ENCODE data around the gene POFUT1. TPM values are rescaled to one million over a fixed set of nuclear protein-coding genes. Genes with fewer than 3 reads are reported as not detected.

The POFUT1 gene
- total and polyA plus RNA-seq, 2 of the 8 experiments (the other 6 are each of a cell fraction or from before 2014, with no cell fraction given), result 19.4 to 24.4 TPM

DNA sequence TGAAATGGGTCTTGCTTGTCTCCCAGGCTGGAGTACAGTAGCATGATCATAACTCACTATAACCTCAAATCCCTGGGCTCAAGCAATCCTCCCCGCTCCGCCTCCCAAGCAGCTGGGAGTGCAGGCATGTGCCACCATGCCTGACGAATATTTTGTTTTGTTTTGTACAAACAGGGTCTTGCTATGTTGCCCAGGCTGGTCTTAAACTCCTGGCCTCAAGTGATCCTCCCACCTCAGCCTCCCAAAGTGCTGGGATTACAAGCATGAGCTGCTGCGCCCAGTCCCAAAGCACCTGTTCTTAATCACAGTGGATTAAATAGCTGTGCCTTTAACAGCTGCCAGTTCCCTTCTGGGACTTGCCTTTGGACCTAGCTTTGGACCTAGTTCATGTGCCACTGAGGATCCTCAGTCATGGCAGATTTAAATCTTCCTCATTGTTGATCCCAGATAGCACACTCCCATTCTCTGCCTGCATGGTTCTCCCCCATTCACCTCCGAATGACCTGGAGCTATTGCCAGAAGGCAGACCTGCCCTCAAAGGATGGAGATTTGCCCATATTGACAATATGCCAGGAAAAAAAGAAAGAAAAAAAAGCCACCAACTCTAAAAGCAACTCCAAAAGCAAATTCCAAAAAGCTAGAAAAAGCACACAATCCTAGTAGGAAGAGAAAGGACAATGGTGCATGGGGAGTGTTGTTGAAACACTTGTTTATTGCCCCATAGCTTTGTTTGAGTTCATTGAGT lies 10.6 kb downstream of the POFUT1 start:
- H3K23ac ChIP-seq (ENCODE audit: insufficient read length), result no peak overlapping the region
- peaks cover 4 to 7% of the 10 kb centered on the region in 2 experiments for H4K20me1 ChIP-seq (replicated peaks in 1 of 2; ENCODE audit: control insufficient read depth in 1 of 2, insufficient read depth in 2 of 2, low read length in 2 of 2)
- H4K91ac ChIP-seq (replicated peaks; ENCODE audit: insufficient read length, low read length), result no peak overlapping the region
- no peak overlapping the region for H3K27ac ChIP-seq (ENCODE audit: low read depth, low read length)
- H2AFZ ChIP-seq (ENCODE audit: low read length), result no peak overlapping the region
- no peak overlapping the region for H3K18ac ChIP-seq (ENCODE audit: extremely low read depth, low read length)
- DNase-seq (ENCODE audit: low read depth in 1 of 2, low spot score in 2 of 2) (no peak), FAIRE-seq (no peak)
- 90% methylated on average over 5 of the region's 5 CpGs; no CpG with 5 or more reads in 1 of the 2 experiments for WGBS, 2 experiments (ENCODE audit: extremely low coverage in 1 of 2, insufficient coverage in 1 of 2, insufficient read length in 1 of 2, insufficient replicate concordance in 2 of 2, low coverage in 1 of 2, low lambda C conversion rate in 2 of 2, missing lambda C conversion rate in 1 of 2)
- no peak overlapping the region for H2AK5ac ChIP-seq (ENCODE audit: low read depth, low read length)
- no peak overlapping the region for H2BK15ac ChIP-seq (ENCODE audit: low read length)
- no peak overlapping the region for H3K9ac ChIP-seq (replicated peaks in 1 of 4; ENCODE audit: extremely low read depth in 1 of 4, low read depth in 3 of 4, low read length in 3 of 4)
- H2BK20ac ChIP-seq (ENCODE audit: low read length), result no peak overlapping the region
- H3K9me3 ChIP-seq (ENCODE audit: insufficient read depth in 2 of 2, low read depth in 1 of 2, low read length in 1 of 2), result no peaks in the 10 kb centered on the region
- H3K4ac ChIP-seq (replicated peaks; ENCODE audit: insufficient read length, low read depth, low read length), result no peak overlapping the region
- no peaks in the 10 kb centered on the region for H3K27me3 ChIP-seq (replicated peaks in 1 of 4; ENCODE audit: control insufficient read depth in 3 of 4, extremely low read depth in 1 of 4, insufficient read depth in 3 of 4, low read length in 3 of 4)
- no peak overlapping the region for H3K4me2 ChIP-seq (ENCODE audit: insufficient read depth in 1 of 2, low read depth in 2 of 2, low read length in 2 of 2)
- no peaks in the 10 kb centered on the region for H3K79me2 ChIP-seq (ENCODE audit: control insufficient read depth in 1 of 2, insufficient read depth in 2 of 2, low read length in 2 of 2)
- no peak overlapping the region for H3K4me3 ChIP-seq (ENCODE audit: extremely low read depth in 1 of 4, insufficient read depth in 2 of 4, low read depth in 3 of 4, low read length in 4 of 4)
- no peak overlapping the region for H2BK120ac ChIP-seq (replicated peaks; ENCODE audit: low read depth, low read length)
- no peak overlapping the region for H3K14ac ChIP-seq (ENCODE audit: insufficient read length)
- ChIA-PET CTCF (ENCODE audit: partially characterized antibody) (interaction anchor here (0.9 to 2.0 kb wide), 4 partner anchors 9 to 187 kb away, joined by 3 to 7 read pairs (median 4); no protein-coding TSS in a partner anchor), POLR2A (ENCODE audit: partially characterized antibody) (interaction anchor here (0.7 to 1.4 kb wide), 4 partner anchors 9 to 21 kb away, joined by 3 to 4 read pairs (median 3); no protein-coding TSS in a partner anchor)
- H3K4me1 ChIP-seq (replicated peaks in 1 of 4; ENCODE audit: control insufficient read depth in 3 of 4, insufficient read depth in 4 of 4, low read length in 3 of 4), result no peaks in the 10 kb centered on the region
- H4K8ac ChIP-seq (ENCODE audit: extremely low read depth, insufficient read depth, low read length), result no peak overlapping the region
- H3K23me2 ChIP-seq (ENCODE audit: low read depth, low read length), result no peaks in the 10 kb centered on the region
- no peak overlapping the region for H2BK12ac ChIP-seq (ENCODE audit: low read depth, low read length)
- no peaks in the 10 kb centered on the region; the same call in 1 of the 2 replicates for H3K79me1 ChIP-seq (ENCODE audit: low read depth, low read length)
- H3K56ac ChIP-seq (replicated peaks; ENCODE audit: insufficient read length, low read depth, low read length), result no peak overlapping the region
- no peak overlapping the region for H2BK5ac ChIP-seq (ENCODE audit: low read depth, low read length)
- no peak overlapping the region for H4K5ac ChIP-seq (ENCODE audit: insufficient read length, low read depth, low read length)
- H3K36me3 ChIP-seq (ENCODE audit: control insufficient read depth in 2 of 4, insufficient read depth in 4 of 4, low read length in 3 of 4), result peaks cover 33 to 49% (median 40%) of the 10 kb centered on the region in 4 experiments
- no peak for TF ChIP-seq FOSL1 (IDR thresholded peaks at IDR 0.05; ENCODE audit: insufficient read depth, low read depth, low read length)
- TF ChIP-seq KDM1A (IDR thresholded peaks at IDR 0.05; ENCODE audit: borderline replicate concordance, low read length), result no peak
- no peak for TF ChIP-seq ASH2L (IDR thresholded peaks at IDR 0.05; ENCODE audit: low read length)
